Fibroblast of villous mesenchyme (primary cell): Measurements from ENCODE around the gene ZNF628. TPM values are rescaled to one million over a fixed set of nuclear protein-coding genes. Genes with fewer than 3 reads are reported as not detected.

Experiments used
- DNase-seq: peaks from one replicate; pipeline ENCODE4 v3.0.0-alpha.2; 2010; ENCODE audit warnings: low read depth
- H3K4me3 ChIP-seq: 2 replicates; pipeline ENCODE4 v1.5.1; 2011; ENCODE audit warnings: low read depth, mild to moderate bottlenecking, low read length
- CTCF ChIP-seq: IDR thresholded peaks from 2 replicates; pipeline ENCODE4 v1.5.1; 2012; ENCODE audit warnings: low read depth, mild to moderate bottlenecking, low read length; ENCODE audit not compliant: insufficient read depth
- total RNA-seq: library from RNA; depleted of rRNA; stranded (reverse); fragments of >200 nt; gene quantifications from 2 replicates; pipeline ENCODE4 v1.2.3, GENCODE V29; 2012

Gene ZNF628
- total RNA-seq, 1 donor: 0.86 TPM

GRCh38 chr19:55508120-55508519 lies 31.7 kb downstream of the ZNF628 start:
- TF ChIP-seq CTCF: no peak
- no peak for DNase-seq
- H3K4me3 ChIP-seq: no peak overlapping the region

- peak; percentile 90 for TF ChIP-seq CTCF
- DNase-seq: peak; percentile 93
- peak overlapping the region; percentile 43 for H3K4me3 ChIP-seq
Measured at GRCh38 chr19:55516878-55517620, 40.6 kb downstream of the ZNF628 start.

- no peak overlapping the region for H3K4me3 ChIP-seq
- DNase-seq: peak; percentile 51
- no peak for TF ChIP-seq CTCF
Measured at GRCh38 chr19:55519451-55520311, 43.3 kb downstream of the ZNF628 start.

- no peak overlapping the region for H3K4me3 ChIP-seq
- TF ChIP-seq CTCF: no peak
- no peak for DNase-seq
Measured at GRCh38 chr19:55520691-55521292, 44.4 kb downstream of the ZNF628 start.

- TF ChIP-seq CTCF: no peak
- DNase-seq: no peak
Measured at GRCh38 chr19:55525289-55526101, 49.1 kb downstream of the ZNF628 start.

More at GRCh38 chr19:55525289-55526101, 49.1 kb downstream of the ZNF628 start:
- H3K4me3 ChIP-seq: no peak overlapping the region
